Activated CD4-positive, alpha-beta T cell treated with anti-CD3 and anti-CD28 coated beads, Interleukin-10, Interleukin-2, amounts not matched to agents 100 ng/mL and 50 ng/mL, durations not matched to agents 16 hours and 8 hours (primary cell): ENCODE results near the gene OSBPL5.
"Not testable (repeated sequence)": the region's sequence is repeated elsewhere in the genome, so short reads cannot be mapped to it uniquely, and the experiment has no call there.

Experiments
- DNase-seq: peaks from one replicate; pipeline ENCODE4 v3.0.0-alpha.2; 2020

Gene OSBPL5

GRCh38 chr11:3113661-3114060, 51.4 kb downstream of the OSBPL5 start:
- DNase-seq, result not testable (repeated sequence)

DNA sequence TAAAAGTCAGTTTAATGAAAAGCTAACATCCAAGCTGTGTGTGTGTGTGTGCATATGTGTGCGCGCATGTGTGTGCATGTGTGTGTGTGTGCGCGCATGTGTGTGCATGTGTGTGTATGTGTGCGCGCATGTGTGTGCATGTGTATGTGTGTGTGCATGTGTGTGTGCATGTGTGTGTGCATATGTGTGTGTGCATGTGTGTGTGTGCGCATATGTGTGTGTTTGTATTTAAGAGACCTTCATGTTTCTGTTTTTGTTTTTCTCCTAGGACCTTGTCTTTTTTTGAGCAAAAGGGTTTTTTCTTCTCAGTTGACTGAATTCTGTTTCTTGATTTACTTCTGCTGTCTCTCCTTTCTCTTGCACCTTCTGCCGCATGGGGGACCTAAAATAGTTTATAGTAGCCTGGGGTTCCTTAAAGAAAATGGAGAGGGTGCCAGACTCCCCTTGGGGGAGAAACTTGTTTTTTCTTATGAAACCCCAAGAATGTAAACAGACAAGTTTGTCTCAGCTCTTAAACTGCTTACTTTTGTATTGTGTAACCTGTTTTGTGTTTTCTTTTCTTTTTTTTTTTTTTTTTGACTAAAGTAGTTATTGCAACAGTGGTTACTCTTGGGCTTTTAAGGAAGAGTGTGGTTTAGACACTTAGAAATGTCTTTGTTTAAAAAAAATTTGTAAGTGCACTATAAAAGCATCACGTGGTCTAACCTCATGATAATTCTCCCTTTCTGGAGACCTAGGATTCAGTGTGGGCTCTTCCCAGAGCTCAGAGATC, 53.0 kb downstream of the OSBPL5 start:
- no peak for DNase-seq

DNA sequence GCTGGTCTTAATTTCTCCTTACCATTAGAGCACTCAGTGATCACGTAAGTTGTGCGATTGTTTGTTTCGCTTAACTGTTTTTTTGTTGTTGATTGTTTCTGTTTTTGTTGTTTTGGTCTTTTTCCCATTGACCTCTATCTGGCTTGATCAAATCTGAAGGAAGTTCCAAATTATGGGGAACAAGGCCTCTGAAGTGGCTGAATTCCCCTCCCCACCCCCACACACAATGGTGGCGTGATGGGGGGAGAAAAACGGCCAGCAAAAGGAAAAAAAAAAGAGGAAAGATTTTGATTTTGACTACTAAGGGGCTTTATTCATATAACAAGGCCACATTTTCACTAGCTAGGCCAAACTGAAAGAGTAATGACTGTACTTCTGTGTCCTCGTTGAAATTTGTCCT, 53.6 kb downstream of the OSBPL5 start:
- DNase-seq, result no peak

- peak; percentile 49 for DNase-seq
Observed at GRCh38 chr11:3109921-3110706, 55.0 kb downstream of the OSBPL5 start.

GRCh38 chr11:3109434-3109833, 55.7 kb downstream of the OSBPL5 start:
- no peak for DNase-seq

DNA sequence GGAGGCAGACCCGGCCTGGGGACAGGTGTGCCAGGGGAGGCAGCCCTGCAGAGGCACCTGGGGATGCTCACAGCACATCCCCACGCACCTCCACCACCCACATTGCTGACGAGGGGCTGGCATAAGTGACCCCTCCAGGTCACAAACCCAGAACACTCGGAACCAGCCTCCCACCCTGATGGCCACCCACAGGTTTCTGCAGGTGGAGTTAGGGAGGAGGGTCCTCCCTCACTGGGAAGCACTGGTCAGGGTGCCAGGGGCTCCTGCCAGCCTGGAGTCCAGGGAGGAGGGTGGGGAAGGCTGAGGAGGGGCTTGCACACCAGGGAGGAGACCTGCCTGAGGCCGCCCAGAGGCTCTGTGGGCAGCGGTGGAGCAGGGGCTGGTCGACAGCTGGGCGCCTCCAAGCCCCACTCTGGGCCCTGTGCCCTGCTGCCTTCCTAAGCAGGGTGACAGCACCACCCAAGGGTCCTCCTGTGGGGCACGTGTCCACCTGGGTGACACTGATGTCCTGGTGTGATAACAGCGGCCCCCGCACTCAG, 56.9 kb downstream of the OSBPL5 start:
- DNase-seq, result no peak

- no peak for DNase-seq
Observed at GRCh38 chr11:3107608-3108182, 57.4 kb downstream of the OSBPL5 start.

DNA sequence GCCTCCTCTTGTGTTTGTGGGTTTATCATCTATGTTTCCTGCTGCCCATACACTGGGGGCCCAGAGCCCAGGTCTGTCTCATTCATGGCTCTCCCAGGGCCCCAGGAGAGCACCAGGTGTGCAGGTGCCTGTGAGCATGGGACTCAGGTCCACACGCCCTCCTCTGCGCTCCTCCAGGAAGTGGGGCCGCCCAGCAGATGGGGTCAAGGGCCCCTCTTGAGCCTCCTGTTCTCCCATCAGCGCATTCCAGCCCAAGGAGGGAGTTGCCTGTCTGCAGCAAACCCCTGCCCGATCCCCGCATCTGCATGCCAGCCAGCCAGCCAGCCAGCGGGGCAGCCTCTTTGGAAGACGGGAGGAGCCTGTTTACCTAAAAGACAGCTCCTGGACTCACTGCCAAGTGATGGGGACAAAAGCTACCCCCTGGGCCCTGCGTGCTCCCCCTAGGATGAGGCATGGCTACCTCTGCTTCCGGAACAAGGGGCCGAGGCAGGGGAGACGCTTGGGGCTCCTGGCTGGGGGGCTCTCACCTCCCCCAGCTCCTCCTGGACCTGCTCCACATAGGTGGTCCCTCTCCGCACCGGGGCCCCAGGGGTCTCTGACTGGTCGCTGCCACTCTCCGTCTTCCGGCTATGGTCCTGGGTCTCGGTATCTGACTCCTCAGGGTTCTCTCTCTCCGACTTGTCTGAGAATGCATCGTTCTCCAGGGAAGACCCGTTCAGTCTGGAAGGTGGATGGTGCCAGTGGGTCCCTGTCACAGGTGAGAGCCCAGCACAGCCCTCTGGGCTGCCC, 58.2 kb downstream of the OSBPL5 start:
- no peak for DNase-seq

GRCh38 chr11:3105791-3106735, 59.0 kb downstream of the OSBPL5 start:
- DNase-seq, result no peak

DNA sequence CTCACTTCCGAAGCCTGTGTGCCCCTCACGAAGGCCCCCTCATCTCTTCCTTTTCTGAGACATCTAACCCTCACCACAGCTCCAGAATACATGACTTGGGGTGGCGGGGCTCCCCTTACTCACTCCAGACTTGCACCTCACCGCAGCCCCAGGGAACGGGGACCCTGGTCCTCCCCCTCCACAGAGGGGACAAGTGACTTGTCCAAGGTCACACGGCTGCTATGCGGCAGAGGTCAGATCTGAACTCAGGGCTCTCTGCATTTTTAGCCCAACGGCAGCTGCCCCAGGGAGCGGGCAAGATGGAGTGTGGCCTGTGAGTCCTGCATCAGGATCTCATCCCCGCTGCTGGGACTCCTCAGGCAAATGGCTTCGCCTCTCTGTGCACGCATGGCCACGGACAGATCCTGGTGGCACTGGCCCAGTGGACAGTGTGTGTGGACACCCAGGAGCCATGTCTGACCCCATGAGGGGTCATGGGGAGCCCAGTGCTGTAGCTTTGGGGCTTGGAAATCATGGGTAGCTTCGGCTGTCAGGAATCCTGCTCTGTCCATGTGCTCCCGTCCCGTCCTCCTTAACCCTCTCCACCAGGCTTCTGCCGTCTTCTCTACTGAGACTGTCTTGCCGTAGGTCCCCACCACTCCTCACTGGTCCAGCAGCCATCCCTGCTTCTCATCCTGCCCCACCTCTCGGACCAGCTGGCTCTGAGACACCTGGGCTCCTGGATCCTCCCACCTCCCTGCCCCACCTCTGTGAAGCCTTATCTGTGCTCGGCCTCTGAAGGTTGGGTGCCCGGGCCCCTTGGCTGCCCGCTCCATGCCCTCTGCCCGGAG, 59.9 kb downstream of the OSBPL5 start:
- no peak for DNase-seq

GRCh38 chr11:3104051-3104714, 60.9 kb downstream of the OSBPL5 start:
- no peak for DNase-seq

DNA sequence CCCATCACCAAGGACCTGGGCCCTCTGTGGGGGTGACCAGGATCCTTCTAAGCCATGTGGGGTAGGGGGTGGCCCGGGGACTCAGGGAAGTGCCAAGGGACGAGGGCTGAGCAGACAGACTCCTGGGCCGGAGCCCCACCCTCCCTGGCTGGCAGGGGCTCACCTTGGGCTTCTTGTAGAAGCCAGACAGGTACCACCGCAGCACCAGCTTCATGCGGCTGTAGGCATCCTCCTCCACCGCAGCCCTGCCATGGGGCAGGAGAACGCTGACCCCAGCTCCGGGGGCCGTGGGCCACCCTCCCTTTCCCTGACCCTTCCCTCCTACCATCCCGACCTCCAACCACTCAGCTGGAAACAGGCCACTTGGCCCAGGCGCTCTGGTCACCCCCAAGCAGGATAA, 62.0 kb downstream of the OSBPL5 start:
- no peak for DNase-seq

GRCh38 chr11:3102641-3102921, 62.5 kb downstream of the OSBPL5 start:
- no peak for DNase-seq

DNA sequence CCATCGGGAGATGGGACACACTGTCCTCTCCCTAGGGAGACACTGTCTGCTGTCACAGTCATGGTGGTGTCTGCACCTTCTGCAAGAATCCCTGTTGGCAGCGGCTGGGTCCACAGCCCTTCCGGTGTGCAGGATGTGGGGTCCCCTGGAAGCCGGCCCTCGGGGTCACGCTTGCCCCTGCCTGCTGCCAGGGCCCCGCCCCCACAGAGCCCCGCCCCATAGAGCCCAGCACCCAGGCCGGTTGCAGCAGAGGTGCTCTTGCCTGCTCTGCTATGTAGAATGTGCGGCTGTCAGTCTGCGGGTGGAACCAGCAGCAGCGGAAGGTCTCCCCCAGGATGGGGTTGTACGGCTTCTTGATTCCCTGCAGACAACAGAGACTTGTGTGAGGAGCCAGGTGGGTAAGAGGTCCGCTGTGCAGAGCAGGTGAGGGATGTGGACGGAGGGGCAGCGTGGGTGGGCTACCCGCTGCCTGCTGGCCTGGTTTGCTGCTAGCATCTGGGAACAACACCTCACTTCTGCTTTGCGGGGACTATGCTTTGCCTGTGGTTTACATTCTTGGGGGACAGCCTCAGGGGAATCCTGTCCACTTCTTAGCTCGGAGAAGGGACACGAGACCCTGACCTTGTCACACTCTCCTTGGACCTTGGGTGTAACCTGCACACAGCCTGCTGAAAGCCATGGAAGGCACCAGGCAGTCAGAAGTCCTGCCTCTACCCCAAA, 63.0 kb downstream of the OSBPL5 start:
- DNase-seq, result no peak

DNA sequence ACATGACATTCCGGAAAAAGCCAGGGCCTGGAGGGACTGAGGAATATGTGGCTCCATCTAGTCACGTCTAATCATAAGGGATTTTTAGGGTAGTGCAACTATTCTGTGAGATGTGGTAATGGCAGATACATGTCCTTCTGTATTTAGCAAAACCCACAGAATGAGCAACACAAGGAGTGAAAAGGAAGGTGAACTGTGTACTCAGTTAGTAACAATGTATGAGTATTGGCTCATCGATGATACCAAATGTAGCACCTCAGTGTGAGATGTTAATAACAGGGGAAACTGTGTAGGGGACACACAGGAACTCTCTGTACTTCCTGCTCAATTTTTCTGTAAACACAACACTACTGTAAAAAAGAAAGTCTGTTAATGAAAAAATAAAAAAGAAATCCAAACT, 65.9 kb downstream of the OSBPL5 start:
- DNase-seq, result no peak

DNA sequence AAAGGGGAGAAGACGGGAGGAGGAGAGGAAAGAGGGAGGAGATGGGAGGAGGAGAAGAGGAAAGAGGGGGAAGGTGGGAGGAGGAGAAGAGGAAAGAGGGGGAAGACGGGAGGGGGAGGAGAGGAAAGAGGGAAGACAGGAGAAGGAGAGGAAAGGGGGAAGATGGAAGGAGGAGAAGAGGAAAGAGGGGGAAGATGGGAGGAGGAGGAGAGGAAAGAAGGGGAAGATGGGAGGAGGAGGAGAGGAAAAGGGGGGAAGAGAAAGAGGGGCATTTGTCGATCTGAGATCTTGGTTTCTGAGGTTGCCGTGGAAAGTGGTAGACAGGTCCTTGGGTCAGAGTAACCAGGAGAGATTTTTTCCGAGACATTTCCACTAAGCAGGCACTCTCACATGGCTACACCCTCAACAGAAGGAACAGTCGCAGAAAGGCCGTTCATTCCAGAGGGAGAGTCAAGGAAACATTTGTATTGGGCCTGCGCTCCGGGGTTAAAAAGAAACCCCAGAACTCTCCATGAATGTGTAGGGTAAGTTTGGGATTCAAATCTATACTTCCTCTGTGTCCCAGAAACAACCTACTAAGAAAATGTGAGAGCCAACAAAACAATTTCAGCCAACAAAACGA, 68.1 kb downstream of the OSBPL5 start:
- no peak for DNase-seq

GRCh38 chr11:3095712-3096361, 69.3 kb downstream of the OSBPL5 start:
- DNase-seq, result no peak

- no peak for DNase-seq
Observed at GRCh38 chr11:3094223-3094824, 70.8 kb downstream of the OSBPL5 start.
